H1 (cell line): ENCODE data around the gene RBMS1. TPM values are rescaled to one million over a fixed set of nuclear protein-coding genes. Genes with fewer than 3 reads are reported as not detected.

ENCODE experiments used
- EZH2 ChIP-seq: fragments of 200-600 bp; sonication (generic); IDR thresholded peaks from 2 replicates; pipeline ENCODE4 v1.7.1; 2012; ENCODE audit warnings: low read depth, mild to moderate bottlenecking, moderate library complexity, low read length, inconsistent platforms; ENCODE audit not compliant: severe bottlenecking
- RFX5 ChIP-seq: IDR thresholded peaks from 2 replicates; pipeline ENCODE4 v1.6.1; 2011; ENCODE audit warnings: low read depth, low read length, improper control_type of control experiment, borderline replicate concordance
- SIX5 ChIP-seq: IDR thresholded peaks from 2 replicates; pipeline ENCODE4 v1.6.1; 2011; ENCODE audit warnings: mild to moderate bottlenecking, low read depth, low read length
- polyA plus RNA-seq, 7 experiments: library from polyadenylated mRNA; depleted of rRNA in 3 of 7; stranded (reverse) in 5 of 7; unstranded in 2 of 7; fragments of >200 nt in 5 of 7; fragments of 200-250 nt in 2 of 7; gene quantifications; 1 replicate in 5 of 7; 2 replicates in 1 of 7; 4 replicates in 1 of 7; pipeline versions ENCODE4 v1.2.1 to v1.2.3, GENCODE V29; 2011 to 2013; ENCODE audit warnings: missing spikeins in 2 of 7, mixed read lengths in 2 of 7
- total RNA-seq: library from RNA; stranded (reverse); fragmentation: NEBNext Ultra II Directional; extraction: Animal tissue kit (Norgen Biotek cat#: 25700); gene quantifications from 2 replicates; pipeline ENCODE4 v1.2.1, GENCODE V29; 2021

The RBMS1 gene
- total and polyA plus RNA-seq, 2 of the 8 experiments (the other 6 are each of a cell fraction or from before 2014, with no cell fraction given): 53.7 to 60.0 TPM

DNA sequence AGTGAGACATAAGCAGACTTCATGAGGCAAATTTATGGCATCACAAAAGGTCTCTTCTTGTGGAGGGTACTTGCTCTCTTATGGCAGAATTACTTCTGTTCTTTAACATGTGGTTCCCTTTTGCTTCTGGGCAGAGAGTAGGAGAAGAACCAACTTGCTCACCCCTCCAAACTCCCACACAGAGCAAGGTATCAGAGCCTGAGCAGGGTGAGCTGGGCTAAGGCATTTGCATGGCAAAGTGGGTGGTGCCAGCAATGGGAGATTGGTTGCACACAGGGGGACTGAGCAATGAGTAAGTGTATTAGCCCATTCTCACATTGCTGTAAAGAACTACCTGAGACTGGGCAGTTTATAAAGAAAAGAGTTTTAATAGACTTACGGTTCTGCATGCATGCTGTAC is 229.3 kb downstream of the RBMS1 start (continued):
- TF ChIP-seq EZH2: no peak
- no peak for TF ChIP-seq RFX5
- no peak for TF ChIP-seq SIX5
